SK-N-SH treated with all-trans-retinoic acid at 6 μM for 48 hours (cell line): ENCODE data around the gene ACKR2.

Source experiments
- ATAC-seq: fragments of 200-7000 bp; cut with Tn5 transposase; 3 replicates; pipeline ENCODE4 v1.9.1; 2020; ENCODE audit warnings: mild to moderate bottlenecking, moderate library complexity
- BACH2 ChIP-seq: fragments of 250-450 bp; sonication (Bioruptor Pico); IDR thresholded peaks from 2 replicates; pipeline ENCODE4 v1.9.0; 2021; ENCODE audit warnings: mild to moderate bottlenecking, borderline replicate concordance
- CSDC2 ChIP-seq: fragments of 250-450 bp; sonication (Bioruptor Pico); IDR thresholded peaks from 2 replicates; pipeline ENCODE4 v1.5.0; 2020; ENCODE audit warnings: mild to moderate bottlenecking, moderate library complexity
- GLIS3 ChIP-seq: fragments of 250-450 bp; sonication (Bioruptor Pico); IDR thresholded peaks from 2 replicates; pipeline ENCODE4 v1.5.0; 2020; ENCODE audit warnings: mild to moderate bottlenecking, moderate library complexity
- ISL1 ChIP-seq: fragments of 250-450 bp; sonication (Bioruptor Pico); IDR thresholded peaks from 2 replicates; pipeline ENCODE4 v2.1.2; 2022; ENCODE audit warnings: mild to moderate bottlenecking, moderate library complexity
- OSR1 ChIP-seq: fragments of 250-450 bp; sonication (Bioruptor Pico); IDR thresholded peaks from 2 replicates; pipeline ENCODE4 v1.8.0; 2022; ENCODE audit warnings: moderate library complexity, mild to moderate bottlenecking, inconsistent platforms
- PATZ1 ChIP-seq: fragments of 250-450 bp; sonication (Bioruptor Pico); IDR thresholded peaks from 2 replicates; pipeline ENCODE4 v1.8.0; 2020; ENCODE audit warnings: mild to moderate bottlenecking, moderate library complexity, borderline replicate concordance
- POU6F1 ChIP-seq: fragments of 250-450 bp; sonication (Bioruptor Pico); IDR thresholded peaks from 2 replicates; pipeline ENCODE4 v1.8.0; 2021; ENCODE audit warnings: low read depth, mild to moderate bottlenecking, moderate library complexity, borderline replicate concordance
- PPARA ChIP-seq: fragments of 250-450 bp; sonication (Bioruptor Pico); IDR thresholded peaks from 2 replicates; pipeline ENCODE4 v1.5.0; 2020; ENCODE audit warnings: mild to moderate bottlenecking, borderline replicate concordance
- RARB ChIP-seq: fragments of 250-450 bp; sonication (Bioruptor Pico); IDR thresholded peaks from 2 replicates; pipeline ENCODE4 v1.8.0; 2021; ENCODE audit warnings: mild to moderate bottlenecking, moderate library complexity
- SNAI2 ChIP-seq: fragments of 250-450 bp; sonication (Bioruptor Pico); IDR thresholded peaks from 2 replicates; pipeline ENCODE4 v1.5.0; 2020; ENCODE audit warnings: mild to moderate bottlenecking, moderate library complexity
- TCF4 ChIP-seq: fragments of 250-450 bp; sonication (Bioruptor Pico); IDR thresholded peaks from 2 replicates; pipeline ENCODE4 v1.8.0; 2021; ENCODE audit warnings: mild to moderate bottlenecking, moderate library complexity, borderline replicate concordance
- TOX ChIP-seq: fragments of 250-450 bp; sonication (Bioruptor Pico); IDR thresholded peaks from 2 replicates; pipeline ENCODE4 v1.8.0; 2021; ENCODE audit warnings: mild to moderate bottlenecking, moderate library complexity, borderline replicate concordance
- ZC3H10 ChIP-seq: fragments of 250-450 bp; sonication (Bioruptor Pico); IDR thresholded peaks from 2 replicates; pipeline ENCODE4 v1.5.1; 2021; ENCODE audit warnings: mild to moderate bottlenecking, moderate library complexity
- ZFP3 ChIP-seq: fragments of 250-450 bp; sonication (Bioruptor Pico); IDR thresholded peaks from 2 replicates; pipeline ENCODE4 v1.5.0; 2020; ENCODE audit warnings: mild to moderate bottlenecking, moderate library complexity
- ZFP30 ChIP-seq: fragments of 450-650 bp; formaldehyde crosslinking; IDR thresholded peaks from 2 replicates; pipeline ENCODE4 v1.5.0; 2022; ENCODE audit warnings: mild to moderate bottlenecking, moderate library complexity
- ZNF565 ChIP-seq: fragments of 450-650 bp; formaldehyde crosslinking; conservative IDR thresholded peaks from 2 replicates; pipeline ENCODE4 v1.5.0; 2020; ENCODE audit warnings: low read depth, mild to moderate bottlenecking, moderate library complexity
- ZNF70 ChIP-seq: fragments of 450-650 bp; formaldehyde crosslinking; IDR thresholded peaks from 2 replicates; pipeline ENCODE4 v1.5.0; 2020; ENCODE audit warnings: mild to moderate bottlenecking, moderate library complexity
- ZNF8 ChIP-seq: fragments of 450-650 bp; formaldehyde crosslinking; IDR thresholded peaks from 2 replicates; pipeline ENCODE4 v1.5.0; 2020; ENCODE audit warnings: mild to moderate bottlenecking, moderate library complexity
- TF ChIP-seq, protein P1 (sequence below): fragments of 250-450 bp; sonication (Bioruptor Pico); IDR thresholded peaks from 2 replicates; pipeline ENCODE4 v1.5.1; 2020; ENCODE audit warnings: low read depth, mild to moderate bottlenecking, moderate library complexity
- TF ChIP-seq, protein P2 (sequence below): fragments of 250-450 bp; sonication (Bioruptor Pico); IDR thresholded peaks from 2 replicates; pipeline ENCODE4 v1.5.1; 2021; ENCODE audit warnings: mild to moderate bottlenecking, moderate library complexity
- TF ChIP-seq, protein P3 (sequence below): fragments of 250-450 bp; sonication (Bioruptor Pico); IDR thresholded peaks from 2 replicates; pipeline ENCODE4 v1.5.0; 2020; ENCODE audit warnings: mild to moderate bottlenecking, moderate library complexity

ACKR2 gene

GRCh38 chr3:42849017-42849416, 39.8 kb downstream of the ACKR2 start:
- ATAC-seq = no peak
- no peak for TF ChIP-seq ZNF70 (CRISPR knock-in tag)

GRCh38 chr3:42850263-42850662, 41.0 kb downstream of the ACKR2 start:
- no peak for ATAC-seq
- TF ChIP-seq BACH2 = no peak
- TF ChIP-seq GLIS3 (CRISPR knock-in tag) = no peak
- TF ChIP-seq, protein P1, sequence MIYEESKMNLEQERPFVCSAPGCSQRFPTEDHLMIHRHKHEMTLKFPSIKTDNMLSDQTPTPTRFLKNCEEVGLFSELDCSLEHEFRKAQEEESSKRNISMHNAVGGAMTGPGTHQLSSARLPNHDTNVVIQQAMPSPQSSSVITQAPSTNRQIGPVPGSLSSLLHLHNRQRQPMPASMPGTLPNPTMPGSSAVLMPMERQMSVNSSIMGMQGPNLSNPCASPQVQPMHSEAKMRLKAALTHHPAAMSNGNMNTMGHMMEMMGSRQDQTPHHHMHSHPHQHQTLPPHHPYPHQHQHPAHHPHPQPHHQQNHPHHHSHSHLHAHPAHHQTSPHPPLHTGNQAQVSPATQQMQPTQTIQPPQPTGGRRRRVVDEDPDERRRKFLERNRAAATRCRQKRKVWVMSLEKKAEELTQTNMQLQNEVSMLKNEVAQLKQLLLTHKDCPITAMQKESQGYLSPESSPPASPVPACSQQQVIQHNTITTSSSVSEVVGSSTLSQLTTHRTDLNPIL (CRISPR knock-in tag) = no peak
- TF ChIP-seq SNAI2 (CRISPR knock-in tag) = no peak
- TF ChIP-seq ZNF8 (CRISPR knock-in tag) = no peak
- TF ChIP-seq PPARA (CRISPR knock-in tag) = no peak
- TF ChIP-seq ISL1 (CRISPR knock-in tag) = no peak
- TF ChIP-seq ZFP3 = no peak
- no peak for TF ChIP-seq CSDC2 (CRISPR knock-in tag)
- no peak for TF ChIP-seq RARB (CRISPR knock-in tag)
- TF ChIP-seq ZFP30 (CRISPR knock-in tag) = no peak
- TF ChIP-seq PATZ1 (CRISPR knock-in tag) = no peak
- TF ChIP-seq TCF4 (CRISPR knock-in tag) = no peak
- no peak for TF ChIP-seq ZC3H10 (CRISPR knock-in tag)
- no peak for TF ChIP-seq TOX
- TF ChIP-seq, protein P2, sequence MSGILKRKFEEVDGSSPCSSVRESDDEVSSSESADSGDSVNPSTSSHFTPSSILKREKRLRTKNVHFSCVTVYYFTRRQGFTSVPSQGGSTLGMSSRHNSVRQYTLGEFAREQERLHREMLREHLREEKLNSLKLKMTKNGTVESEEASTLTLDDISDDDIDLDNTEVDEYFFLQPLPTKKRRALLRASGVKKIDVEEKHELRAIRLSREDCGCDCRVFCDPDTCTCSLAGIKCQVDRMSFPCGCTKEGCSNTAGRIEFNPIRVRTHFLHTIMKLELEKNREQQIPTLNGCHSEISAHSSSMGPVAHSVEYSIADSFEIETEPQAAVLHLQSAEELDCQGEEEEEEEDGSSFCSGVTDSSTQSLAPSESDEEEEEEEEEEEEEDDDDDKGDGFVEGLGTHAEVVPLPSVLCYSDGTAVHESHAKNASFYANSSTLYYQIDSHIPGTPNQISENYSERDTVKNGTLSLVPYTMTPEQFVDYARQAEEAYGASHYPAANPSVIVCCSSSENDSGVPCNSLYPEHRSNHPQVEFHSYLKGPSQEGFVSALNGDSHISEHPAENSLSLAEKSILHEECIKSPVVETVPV (CRISPR knock-in tag) = no peak
- TF ChIP-seq POU6F1 = no peak

- ATAC-seq = no peak; the same call in 2 of the 3 replicates
- TF ChIP-seq ZFP3 (no peak), ZC3H10 (CRISPR knock-in tag) (no peak), TCF4 (CRISPR knock-in tag) (no peak), RARB (CRISPR knock-in tag) (no peak), PPARA (CRISPR knock-in tag) (no peak), OSR1 (CRISPR knock-in tag) (no peak), POU6F1 (no peak), TOX (no peak), PATZ1 (CRISPR knock-in tag) (no peak), ZNF8 (CRISPR knock-in tag) (no peak), ZNF565 (CRISPR knock-in tag) (no peak), CSDC2 (CRISPR knock-in tag) (no peak), ZNF70 (CRISPR knock-in tag) (no peak)
- TF ChIP-seq, protein P3, sequence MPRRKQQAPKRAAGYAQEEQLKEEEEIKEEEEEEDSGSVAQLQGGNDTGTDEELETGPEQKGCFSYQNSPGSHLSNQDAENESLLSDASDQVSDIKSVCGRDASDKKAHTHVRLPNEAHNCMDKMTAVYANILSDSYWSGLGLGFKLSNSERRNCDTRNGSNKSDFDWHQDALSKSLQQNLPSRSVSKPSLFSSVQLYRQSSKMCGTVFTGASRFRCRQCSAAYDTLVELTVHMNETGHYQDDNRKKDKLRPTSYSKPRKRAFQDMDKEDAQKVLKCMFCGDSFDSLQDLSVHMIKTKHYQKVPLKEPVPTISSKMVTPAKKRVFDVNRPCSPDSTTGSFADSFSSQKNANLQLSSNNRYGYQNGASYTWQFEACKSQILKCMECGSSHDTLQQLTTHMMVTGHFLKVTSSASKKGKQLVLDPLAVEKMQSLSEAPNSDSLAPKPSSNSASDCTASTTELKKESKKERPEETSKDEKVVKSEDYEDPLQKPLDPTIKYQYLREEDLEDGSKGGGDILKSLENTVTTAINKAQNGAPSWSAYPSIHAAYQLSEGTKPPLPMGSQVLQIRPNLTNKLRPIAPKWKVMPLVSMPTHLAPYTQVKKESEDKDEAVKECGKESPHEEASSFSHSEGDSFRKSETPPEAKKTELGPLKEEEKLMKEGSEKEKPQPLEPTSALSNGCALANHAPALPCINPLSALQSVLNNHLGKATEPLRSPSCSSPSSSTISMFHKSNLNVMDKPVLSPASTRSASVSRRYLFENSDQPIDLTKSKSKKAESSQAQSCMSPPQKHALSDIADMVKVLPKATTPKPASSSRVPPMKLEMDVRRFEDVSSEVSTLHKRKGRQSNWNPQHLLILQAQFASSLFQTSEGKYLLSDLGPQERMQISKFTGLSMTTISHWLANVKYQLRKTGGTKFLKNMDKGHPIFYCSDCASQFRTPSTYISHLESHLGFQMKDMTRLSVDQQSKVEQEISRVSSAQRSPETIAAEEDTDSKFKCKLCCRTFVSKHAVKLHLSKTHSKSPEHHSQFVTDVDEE (CRISPR knock-in tag) = no peak
- TF ChIP-seq, protein P2 (CRISPR knock-in tag) = no peak
- TF ChIP-seq, all 23 proteins: peak for 0
Measured at GRCh38 chr3:42851228-42851834, 42.1 kb downstream of the ACKR2 start.
